Calu3 (cell line): ENCODE results near the gene APOBEC3B. TPM values are rescaled to one million over a fixed set of nuclear protein-coding genes. Genes with fewer than 3 reads are reported as not detected.
"Not testable (repeated sequence)": the region's sequence is repeated elsewhere in the genome, so short reads cannot be mapped to it uniquely, and the experiment has no call there.

Experiments used
- BruUV-seq: library from RNA; stranded (reverse); fragments of 400-500 nt; replicated peaks from 2 replicates; lab custom pipeline; 2021; lab: Mats Ljungman, UMichigan
- CTCF ChIA-PET: fragments of 300-600 bp; sonication (Branson Sonifier 250); formaldehyde crosslinking; loops from one replicate; lab custom pipeline; 2022; ENCODE audit warnings: antibody characterized with exemption; lab: Charles Lee
- DNase-seq: peaks from one replicate; pipeline ENCODE4 v3.0.0; 2022
- H3K27ac Mint-ChIP-seq: one replicate; pipeline ENCODE4 v1.8.0; 2022; ENCODE audit warnings: mixed read lengths; ENCODE audit not compliant: unreplicated experiment
- H3K27me3 Mint-ChIP-seq: one replicate; pipeline ENCODE4 v1.8.0; 2022; ENCODE audit warnings: mixed read lengths; ENCODE audit not compliant: unreplicated experiment
- H3K36me3 Mint-ChIP-seq: one replicate; pipeline ENCODE4 v1.8.0; 2022; ENCODE audit warnings: mild to moderate bottlenecking, moderate library complexity, mixed read lengths; ENCODE audit not compliant: insufficient read depth, unreplicated experiment
- H3K4me1 Mint-ChIP-seq: one replicate; pipeline ENCODE4 v1.8.0; 2022; ENCODE audit warnings: mild to moderate bottlenecking, low read depth, mixed read lengths; ENCODE audit not compliant: unreplicated experiment
- H3K4me3 Mint-ChIP-seq: one replicate; pipeline ENCODE4 v1.8.0; 2022; ENCODE audit warnings: mild to moderate bottlenecking, low read depth, moderate library complexity, mixed read lengths; ENCODE audit not compliant: unreplicated experiment
- H3K9me3 Mint-ChIP-seq: one replicate; pipeline ENCODE4 v1.8.0; 2022; ENCODE audit warnings: low read depth, mixed read lengths; ENCODE audit not compliant: unreplicated experiment
- intact Hi-C: fragments of 100-400 bp; cut with micrococcal nuclease; formaldehyde crosslinking; loops from one replicate; pipeline ENCODE4 v1.10.0; 2022; ENCODE audit not compliant: unreplicated experiment
- total RNA-seq: library from RNA; stranded (reverse); gene quantifications from 2 replicates; pipeline ENCODE4 v1.2.3, GENCODE V29; 2022
- TF ChIP-seq, protein P1 (sequence below): fragments of 200-600 bp; IDR thresholded peaks from one replicate; pipeline ENCODE4 v1.8.0; 2022; ENCODE audit warnings: antibody characterized with exemption; ENCODE audit not compliant: unreplicated experiment

The APOBEC3B gene
- total RNA-seq, 1 experiment from 2014 or later: 43.3 TPM

DNA sequence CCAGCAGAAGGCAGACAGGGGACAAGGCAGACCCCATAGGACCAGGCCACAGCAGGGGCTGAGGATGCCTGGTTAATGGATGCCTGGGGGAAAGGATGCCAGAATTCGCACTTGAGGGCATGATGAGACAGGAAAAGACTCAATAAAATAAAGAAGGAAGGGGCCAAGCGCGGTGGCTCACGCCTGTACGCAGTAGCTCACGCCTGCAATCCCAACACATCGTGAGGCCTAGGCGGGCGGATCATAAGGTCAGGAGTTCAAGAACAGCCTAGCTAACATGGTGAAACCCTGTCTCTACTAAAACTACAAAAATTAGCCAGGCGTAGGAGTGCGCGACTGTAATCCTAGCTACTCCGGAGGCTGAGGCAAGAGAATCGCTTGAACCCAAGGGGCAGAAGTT, 48.6 kb downstream of the APOBEC3B start:
- H3K27ac Mint-ChIP-seq: no peak overlapping the region

DNA sequence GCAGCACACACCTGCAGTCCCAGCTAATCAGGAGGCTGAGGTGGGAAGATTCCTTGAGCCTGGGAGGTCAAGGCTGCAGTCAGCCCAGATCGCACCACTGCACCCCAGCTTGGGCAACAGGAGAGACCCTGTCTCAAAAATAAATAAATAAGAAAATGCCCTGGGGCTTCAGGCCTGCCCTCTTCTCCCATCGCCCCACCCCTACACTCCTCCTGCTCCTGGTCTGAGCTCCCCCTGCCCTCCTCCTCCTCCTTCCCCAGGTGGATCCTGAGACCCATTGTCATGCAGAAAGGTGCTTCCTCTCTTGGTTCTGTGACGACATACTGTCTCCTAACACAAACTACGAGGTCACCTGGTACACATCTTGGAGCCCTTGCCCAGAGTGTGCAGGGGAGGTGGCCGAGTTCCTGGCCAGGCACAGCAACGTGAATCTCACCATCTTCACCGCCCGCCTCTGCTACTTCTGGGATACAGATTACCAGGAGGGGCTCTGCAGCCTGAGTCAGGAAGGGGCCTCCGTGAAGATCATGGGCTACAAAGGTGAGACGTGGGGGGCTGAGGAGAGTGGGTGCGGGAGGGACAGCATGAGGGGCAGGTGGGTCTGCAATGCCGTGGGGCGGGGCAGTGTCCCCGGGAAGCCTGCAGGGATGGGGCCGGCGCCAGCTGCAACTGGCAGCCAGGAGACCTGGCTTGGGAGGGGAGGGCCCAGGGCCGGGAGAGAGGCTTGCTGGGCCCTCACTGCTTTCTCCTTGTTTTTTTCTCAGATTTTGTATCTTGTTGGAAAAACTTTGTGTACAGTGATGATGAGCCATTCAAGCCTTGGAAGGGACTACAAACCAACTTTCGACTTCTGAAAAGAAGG, 49.5 kb downstream of the APOBEC3B start:
- H3K9me3 Mint-ChIP-seq, DNase-seq, H3K4me3 Mint-ChIP-seq, CTCF ChIA-PET, H3K27ac Mint-ChIP-seq, intact Hi-C loops, H3K4me1 Mint-ChIP-seq, H3K36me3 Mint-ChIP-seq, H3K27me3 Mint-ChIP-seq, BruUV-seq: not testable (repeated sequence)

More for the DNA sequence above, 48.6 kb downstream of the APOBEC3B start:
- CTCF ChIA-PET: no interaction called here
- intact Hi-C loops: no loop called here
- H3K4me1 Mint-ChIP-seq: no peaks in the 10 kb centered on the region
- H3K27me3 Mint-ChIP-seq: no peaks in the 10 kb centered on the region
- no peaks in the 10 kb centered on the region for H3K36me3 Mint-ChIP-seq
- H3K9me3 Mint-ChIP-seq: no peaks in the 10 kb centered on the region
- BruUV-seq: no TSS peak
- TF ChIP-seq, protein P1, sequence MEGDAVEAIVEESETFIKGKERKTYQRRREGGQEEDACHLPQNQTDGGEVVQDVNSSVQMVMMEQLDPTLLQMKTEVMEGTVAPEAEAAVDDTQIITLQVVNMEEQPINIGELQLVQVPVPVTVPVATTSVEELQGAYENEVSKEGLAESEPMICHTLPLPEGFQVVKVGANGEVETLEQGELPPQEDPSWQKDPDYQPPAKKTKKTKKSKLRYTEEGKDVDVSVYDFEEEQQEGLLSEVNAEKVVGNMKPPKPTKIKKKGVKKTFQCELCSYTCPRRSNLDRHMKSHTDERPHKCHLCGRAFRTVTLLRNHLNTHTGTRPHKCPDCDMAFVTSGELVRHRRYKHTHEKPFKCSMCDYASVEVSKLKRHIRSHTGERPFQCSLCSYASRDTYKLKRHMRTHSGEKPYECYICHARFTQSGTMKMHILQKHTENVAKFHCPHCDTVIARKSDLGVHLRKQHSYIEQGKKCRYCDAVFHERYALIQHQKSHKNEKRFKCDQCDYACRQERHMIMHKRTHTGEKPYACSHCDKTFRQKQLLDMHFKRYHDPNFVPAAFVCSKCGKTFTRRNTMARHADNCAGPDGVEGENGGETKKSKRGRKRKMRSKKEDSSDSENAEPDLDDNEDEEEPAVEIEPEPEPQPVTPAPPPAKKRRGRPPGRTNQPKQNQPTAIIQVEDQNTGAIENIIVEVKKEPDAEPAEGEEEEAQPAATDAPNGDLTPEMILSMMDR: no peak
- H3K4me3 Mint-ChIP-seq: no peak overlapping the region
- no peak for DNase-seq

DNA sequence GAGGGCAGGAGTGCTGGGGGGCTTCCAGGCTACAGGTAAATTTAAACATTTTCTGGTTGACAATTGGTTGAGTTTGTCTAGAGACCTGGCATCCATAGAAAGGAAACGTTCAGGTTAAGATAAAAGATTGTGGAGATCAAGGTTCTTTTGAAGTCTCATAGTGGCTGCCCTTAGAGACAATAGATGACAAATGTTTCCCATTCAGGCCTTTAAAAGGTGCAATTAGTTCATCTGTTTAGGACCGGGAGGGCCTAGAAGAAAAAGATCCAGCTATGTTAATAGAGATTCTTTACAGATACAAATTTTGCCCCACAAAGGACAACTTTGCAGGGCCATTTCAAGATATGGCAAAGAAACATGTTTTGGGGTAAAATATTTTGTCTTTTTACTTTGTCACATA, 54.9 kb downstream of the APOBEC3B start:
- DNase-seq, intact Hi-C loops, BruUV-seq, H3K27ac Mint-ChIP-seq, H3K4me3 Mint-ChIP-seq, H3K27me3 Mint-ChIP-seq, CTCF ChIA-PET, H3K9me3 Mint-ChIP-seq, H3K4me1 Mint-ChIP-seq: not testable (repeated sequence)
- peaks cover 12% of the 10 kb centered on the region for H3K36me3 Mint-ChIP-seq

DNA sequence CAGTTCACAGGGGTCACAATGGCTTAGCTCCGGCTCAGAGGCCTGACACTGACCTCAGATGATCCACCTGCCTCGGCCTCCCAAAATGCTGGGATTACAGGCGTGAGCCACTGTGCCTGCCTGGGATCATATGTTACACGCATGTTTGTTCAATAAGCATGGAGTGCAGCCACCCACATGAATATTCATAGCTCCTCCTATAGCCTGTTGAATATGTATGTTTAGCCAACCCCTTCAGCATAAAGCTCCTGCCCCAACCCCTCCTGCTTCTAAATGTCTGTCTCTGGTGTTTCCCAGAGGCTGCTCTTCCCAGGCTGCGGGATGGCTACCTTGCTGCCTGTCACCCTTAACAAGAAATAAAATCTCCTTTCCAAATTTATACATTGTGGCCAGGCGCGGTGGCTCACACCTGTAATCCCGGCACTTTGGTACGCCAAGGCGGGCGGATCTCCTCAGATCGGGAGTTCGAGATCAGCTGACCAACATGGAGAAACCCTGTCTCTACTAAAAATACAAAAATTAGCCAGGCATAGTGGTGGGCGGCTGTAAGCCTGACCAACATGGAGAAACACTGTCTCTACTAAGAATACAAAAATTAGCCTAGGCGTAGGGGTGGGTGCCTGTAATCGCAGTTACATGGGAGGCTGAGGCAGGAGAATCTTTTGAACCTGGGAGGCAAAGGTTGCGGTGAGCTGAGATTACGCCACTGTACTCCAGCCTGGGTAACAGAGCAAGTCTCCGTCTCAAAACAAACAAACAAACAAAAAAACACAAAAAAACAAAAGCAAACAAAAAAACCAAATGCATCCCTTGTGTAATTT, 57.4 kb downstream of the APOBEC3B start:
- Mint-ChIP-seq H3K27ac (no peak overlapping the region), H3K4me1 (no peaks in the 10 kb centered on the region), H3K4me3 (peak overlapping the region; percentile 87), H3K27me3 (no peaks in the 10 kb centered on the region), H3K36me3 (peaks cover 12% of the 10 kb centered on the region), H3K9me3 (no peaks in the 10 kb centered on the region)
- BruUV-seq: no TSS peak
- CTCF ChIA-PET: no interaction called here
- TF ChIP-seq, protein P1: no peak
- DNase-seq: no peak
- intact Hi-C loops: no loop called here

DNA sequence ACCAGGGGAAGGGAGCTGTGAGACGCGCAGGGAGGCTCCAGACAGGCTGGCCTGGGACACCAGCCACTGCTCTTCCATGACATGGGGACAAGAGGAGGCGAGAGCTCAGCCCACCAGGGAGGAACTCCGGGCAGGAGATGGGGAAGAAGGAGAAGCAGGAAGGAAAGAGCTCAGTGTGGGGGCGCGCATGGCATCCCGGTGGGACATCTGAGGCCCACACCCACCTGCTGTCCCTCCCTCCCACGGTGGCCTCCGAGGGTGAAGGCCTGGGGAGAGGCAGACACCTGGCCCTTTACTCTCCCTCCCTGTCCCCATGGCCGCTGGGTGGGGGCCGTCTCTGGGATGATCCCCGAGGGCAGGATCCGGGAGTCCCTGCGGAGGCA, 58.0 kb downstream of the APOBEC3B start:
- H3K27ac Mint-ChIP-seq, DNase-seq, H3K4me1 Mint-ChIP-seq, intact Hi-C loops, BruUV-seq, H3K9me3 Mint-ChIP-seq, H3K27me3 Mint-ChIP-seq, CTCF ChIA-PET: not testable (repeated sequence)
- peak overlapping the region; percentile 87 for H3K4me3 Mint-ChIP-seq
- peaks cover 12% of the 10 kb centered on the region for H3K36me3 Mint-ChIP-seq

DNA sequence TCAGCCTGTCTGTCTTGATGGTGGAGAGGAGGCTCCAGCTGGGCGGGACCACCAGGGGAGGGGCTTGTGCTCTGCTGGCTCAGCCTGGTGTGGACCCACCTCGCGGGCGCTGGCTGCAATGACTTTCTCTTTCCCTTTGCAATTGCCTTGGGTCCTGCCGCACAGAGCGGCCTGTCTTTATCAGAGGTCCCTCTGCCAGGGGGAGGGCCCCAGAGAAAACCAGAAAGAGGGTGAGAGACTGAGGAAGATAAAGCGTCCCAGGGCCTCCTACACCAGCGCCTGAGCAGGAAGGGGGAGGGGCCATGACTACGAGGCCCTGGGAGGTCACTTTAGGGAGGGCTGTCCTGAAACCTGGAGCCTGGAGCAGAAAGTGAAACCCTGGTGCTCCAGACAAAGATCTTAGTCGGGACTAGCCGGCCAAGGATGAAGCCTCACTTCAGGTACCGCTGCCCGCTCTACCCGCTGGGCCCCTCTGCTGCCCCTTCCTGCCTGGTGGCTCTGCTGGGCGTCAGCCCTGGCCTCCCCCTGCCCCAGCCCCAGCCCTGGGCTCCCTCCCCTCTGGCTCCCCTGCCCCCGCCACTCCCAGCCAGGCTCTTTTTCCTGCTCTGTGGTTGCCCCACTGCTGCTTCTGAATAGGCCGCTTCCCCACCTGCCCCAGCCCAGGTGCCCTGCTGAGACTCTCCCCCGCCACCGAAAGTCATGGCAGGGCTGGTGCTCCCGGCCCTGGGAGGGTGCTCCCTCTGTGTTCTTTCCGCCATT, 58.6 kb downstream of the APOBEC3B start, which contains the start of gene APOBEC3F:
APOBEC3F (plus strand) TSS at position 327 of the 759 bp plus-strand sequence; CDS start at position 424, 97 bp downstream.
- BruUV-seq, H3K9me3 Mint-ChIP-seq, intact Hi-C loops, CTCF ChIA-PET, H3K27me3 Mint-ChIP-seq, H3K4me1 Mint-ChIP-seq: not testable (repeated sequence)
- H3K27ac Mint-ChIP-seq: peak within 1 kb of the TSS; percentile 67
- H3K4me3 Mint-ChIP-seq: peak within 1 kb of the TSS; percentile 87
- peaks cover 12% of the 10 kb centered on the region for H3K36me3 Mint-ChIP-seq
- peak; percentile 64 for DNase-seq
